WI38 (cell line): Measurements from ENCODE around the gene NAT14.

Source experiments
- H3K4me3 ChIP-seq: 2 replicates; pipeline ENCODE4 v1.5.1; 2011; ENCODE audit warnings: low read depth, mild to moderate bottlenecking, control low read depth, low read length
- TF ChIP-seq, protein P1 (sequence below): IDR thresholded peaks from 2 replicates; pipeline ENCODE4 v1.5.1; 2012; ENCODE audit warnings: low read depth, mild to moderate bottlenecking, control low read depth, low read length

NAT14 gene

DNA sequence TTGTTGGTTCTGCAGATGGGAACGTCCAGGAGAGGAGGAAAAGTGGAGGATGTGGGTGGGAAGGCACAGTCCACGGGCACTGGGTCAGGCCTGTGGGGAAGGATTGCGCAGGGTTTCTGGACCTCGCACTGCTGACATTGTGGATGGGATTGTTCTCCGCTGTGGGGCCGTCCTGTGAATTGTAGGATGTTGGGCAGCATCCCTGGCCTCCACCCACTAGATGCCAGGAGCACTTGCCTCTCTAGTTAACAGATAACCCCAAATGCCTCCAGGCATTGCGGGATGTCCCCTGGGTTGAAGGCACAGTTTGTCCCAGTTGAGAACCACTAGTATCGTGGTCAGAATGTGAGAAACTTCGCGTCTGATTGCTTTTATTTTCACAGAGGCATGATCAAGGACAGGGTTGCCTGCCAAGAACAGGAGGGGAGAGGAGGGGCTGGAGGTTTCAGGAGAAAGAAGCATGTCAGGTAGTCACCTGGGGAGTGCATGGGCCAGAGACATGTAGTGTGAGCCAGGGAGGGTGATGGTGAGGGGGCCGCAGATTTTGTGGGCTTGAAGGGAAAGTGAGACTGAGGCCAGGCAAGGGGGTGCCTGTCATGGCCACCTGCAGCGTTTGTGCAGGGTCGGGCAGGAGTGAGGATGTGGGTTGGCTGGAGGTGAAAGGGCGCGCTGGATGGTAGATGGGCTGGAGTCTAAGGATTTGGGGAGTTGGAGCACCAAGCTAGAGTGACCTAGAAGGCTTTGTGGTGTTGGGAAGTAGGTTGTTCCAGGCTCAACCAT is 5.3 kb upstream of the NAT14 start:
- TF ChIP-seq, protein P1, sequence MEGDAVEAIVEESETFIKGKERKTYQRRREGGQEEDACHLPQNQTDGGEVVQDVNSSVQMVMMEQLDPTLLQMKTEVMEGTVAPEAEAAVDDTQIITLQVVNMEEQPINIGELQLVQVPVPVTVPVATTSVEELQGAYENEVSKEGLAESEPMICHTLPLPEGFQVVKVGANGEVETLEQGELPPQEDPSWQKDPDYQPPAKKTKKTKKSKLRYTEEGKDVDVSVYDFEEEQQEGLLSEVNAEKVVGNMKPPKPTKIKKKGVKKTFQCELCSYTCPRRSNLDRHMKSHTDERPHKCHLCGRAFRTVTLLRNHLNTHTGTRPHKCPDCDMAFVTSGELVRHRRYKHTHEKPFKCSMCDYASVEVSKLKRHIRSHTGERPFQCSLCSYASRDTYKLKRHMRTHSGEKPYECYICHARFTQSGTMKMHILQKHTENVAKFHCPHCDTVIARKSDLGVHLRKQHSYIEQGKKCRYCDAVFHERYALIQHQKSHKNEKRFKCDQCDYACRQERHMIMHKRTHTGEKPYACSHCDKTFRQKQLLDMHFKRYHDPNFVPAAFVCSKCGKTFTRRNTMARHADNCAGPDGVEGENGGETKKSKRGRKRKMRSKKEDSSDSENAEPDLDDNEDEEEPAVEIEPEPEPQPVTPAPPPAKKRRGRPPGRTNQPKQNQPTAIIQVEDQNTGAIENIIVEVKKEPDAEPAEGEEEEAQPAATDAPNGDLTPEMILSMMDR, result no peak
- H3K4me3 ChIP-seq, result no peak overlapping the region

DNA sequence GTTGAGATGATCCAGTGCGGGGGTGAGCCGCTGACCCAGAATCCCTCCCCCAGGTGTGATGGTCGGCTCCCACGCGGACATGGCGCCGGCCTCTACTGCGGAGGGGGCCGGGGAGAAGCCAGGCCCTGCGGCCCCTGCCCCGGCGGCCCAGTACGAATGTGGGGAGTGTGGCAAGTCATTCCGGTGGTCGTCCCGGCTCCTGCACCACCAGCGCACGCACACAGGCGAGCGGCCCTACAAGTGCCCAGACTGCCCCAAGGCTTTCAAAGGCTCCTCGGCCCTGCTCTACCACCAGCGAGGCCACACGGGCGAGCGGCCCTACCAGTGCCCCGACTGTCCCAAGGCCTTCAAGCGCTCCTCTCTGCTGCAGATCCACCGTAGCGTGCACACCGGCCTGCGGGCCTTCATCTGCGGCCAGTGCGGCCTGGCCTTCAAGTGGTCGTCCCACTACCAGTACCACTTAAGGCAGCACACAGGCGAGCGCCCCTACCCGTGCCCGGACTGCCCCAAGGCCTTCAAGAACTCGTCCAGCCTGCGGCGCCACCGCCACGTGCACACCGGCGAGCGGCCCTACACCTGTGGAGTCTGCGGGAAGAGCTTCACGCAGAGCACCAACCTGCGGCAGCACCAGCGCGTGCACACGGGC is 3.7 kb upstream of the NAT14 start:
- no peak overlapping the region for H3K4me3 ChIP-seq
- TF ChIP-seq, protein P1, result no peak

DNA sequence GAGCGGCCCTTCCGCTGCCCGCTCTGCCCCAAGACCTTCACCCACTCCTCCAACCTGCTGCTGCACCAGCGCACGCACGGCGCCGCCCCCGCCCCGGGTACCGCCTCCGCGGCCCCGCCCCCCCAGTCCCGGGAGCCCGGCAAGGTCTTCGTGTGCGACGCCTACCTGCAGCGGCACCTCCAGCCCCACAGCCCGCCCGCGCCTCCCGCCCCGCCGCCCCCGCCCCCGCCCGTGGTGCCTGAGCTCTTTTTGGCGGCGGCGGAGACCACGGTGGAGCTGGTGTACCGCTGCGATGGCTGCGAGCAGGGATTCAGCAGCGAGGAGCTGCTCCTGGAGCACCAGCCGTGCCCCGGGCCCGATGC is 3.2 kb upstream of the NAT14 start:
- TF ChIP-seq, protein P1, result no peak
- H3K4me3 ChIP-seq, result no peak overlapping the region

DNA sequence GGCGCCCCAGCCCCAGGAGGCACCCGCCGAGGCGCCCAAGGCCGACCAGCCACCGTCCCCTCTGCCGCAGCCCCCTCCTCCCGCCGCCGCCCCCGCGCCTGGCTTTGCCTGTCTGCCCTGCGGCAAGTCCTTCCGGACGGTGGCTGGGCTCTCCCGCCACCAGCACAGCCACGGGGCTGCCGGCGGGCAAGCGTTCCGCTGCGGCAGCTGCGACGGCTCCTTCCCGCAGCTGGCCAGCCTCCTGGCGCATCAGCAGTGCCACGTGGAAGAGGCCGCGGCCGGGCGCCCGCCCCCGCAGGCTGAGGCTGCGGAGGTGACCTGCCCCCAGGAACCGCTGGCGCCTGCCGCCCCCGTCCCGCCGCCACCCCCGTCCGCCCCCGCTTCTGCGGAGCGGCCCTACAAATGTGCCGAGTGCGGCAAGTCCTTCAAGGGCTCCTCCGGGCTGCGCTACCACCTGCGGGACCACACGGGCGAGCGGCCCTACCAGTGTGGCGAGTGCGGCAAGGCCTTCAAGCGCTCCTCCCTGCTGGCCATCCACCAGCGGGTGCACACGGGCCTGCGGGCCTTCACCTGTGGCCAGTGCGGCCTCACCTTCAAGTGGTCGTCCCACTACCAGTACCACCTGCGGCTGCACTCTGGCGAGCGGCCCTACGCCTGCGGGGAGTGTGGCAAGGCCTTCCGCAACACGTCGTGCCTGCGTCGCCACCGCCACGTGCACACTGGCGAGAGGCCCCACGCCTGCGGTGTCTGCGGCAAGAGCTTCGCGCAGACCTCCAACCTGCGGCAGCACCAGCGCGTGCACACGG is 2.6 kb upstream of the NAT14 start:
- no peak overlapping the region for H3K4me3 ChIP-seq
- TF ChIP-seq, protein P1, result no peak

DNA sequence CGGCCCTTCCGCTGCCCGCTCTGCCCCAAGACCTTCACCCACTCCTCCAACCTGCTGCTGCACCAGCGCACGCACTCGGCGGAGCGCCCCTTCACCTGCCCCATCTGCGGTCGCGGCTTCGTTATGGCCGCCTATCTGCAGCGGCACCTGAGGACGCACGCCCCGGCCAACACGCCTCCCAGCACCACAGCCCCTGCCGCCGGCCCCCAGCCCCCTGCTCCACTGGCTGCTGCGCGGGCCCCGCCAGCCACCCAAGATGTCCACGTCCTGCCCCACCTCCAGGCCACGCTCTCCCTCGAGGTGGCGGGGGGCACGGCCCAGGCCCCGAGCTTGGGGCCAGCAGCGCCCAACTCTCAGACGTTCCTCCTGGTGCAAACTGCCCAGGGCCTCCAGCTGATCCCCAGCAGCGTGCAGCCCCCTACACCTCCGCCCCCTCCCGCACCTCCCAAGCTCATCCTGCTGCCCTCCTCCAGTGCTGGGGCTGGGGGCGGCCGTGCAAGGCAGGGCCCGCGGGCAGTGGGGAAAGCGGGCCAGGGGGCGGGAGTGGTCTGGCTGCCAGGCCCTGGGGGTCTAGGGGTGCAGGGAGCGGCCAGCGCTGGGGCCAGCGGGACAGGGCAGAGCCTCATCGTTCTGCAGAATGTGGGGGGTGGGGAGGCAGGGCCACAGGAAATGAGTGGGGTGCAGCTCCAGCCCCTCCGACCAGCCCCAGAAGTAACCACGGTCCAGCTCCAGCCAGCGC is 1.9 kb upstream of the NAT14 start:
- TF ChIP-seq, protein P1, result no peak
- no peak overlapping the region for H3K4me3 ChIP-seq

DNA sequence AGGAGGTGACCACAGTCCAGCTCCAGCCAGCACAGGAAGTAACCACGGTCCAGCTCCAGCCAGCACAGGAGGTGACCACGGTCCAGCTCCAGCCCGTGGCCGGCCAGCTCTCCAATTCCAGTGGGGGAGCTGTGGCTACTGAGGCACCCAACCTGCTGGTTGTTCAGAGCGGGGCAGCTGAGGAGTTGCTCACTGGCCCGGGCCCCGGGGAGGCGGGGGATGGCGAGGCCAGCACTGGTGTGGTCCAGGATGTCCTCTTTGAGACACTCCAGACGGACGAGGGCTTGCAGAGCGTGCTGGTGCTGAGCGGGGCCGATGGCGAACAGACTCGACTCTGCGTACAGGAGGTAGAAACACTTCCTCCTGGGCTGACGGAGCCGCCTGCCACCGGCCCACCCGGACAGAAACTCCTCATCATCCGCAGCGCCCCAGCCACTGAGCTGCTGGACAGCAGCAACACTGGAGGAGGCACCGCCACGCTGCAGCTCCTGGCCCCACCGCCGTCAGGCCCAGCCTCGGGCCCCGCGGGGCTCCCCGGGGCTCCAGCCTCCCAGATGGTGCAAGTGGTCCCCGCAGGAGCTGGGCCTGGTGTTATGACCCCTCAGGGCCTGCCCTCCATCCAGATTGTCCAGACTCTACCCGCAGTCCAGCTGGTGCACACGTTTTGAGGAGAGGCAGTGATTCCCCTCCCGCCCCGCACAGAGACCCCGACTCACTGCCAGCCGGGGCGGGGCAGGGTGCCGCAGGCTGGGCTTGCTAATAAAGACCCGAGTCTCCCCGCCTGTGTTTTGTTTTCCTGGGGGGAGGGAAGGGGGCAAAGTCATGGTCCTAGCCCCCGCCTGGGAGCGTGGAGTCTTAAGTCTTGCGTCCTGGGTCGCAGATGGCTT is 1.0 kb upstream of the NAT14 start:
- H3K4me3 ChIP-seq, result peak overlapping the region; percentile 72

More for the DNA sequence above, 1.0 kb upstream of the NAT14 start:
- TF ChIP-seq, protein P1, result no peak
